Inflammatory macrophage treated with lipopolysaccharide for 1 hour (primary cell): ENCODE measurements around the gene CACNG1.
"Not testable (repeated sequence)": the region's sequence is repeated elsewhere in the genome, so short reads cannot be mapped to it uniquely, and the experiment has no call there.

ENCODE experiments used
- DNase-seq, 2 donors: peaks; one replicate each; pipeline ENCODE4 v3.0.0-alpha.2; 2020 to 2022

CACNG1 gene

GRCh38 chr17:67026341-67026740 is 18.0 kb upstream of the CACNG1 start:
- DNase-seq = no peak

- no peak for DNase-seq
Measured at GRCh38 chr17:67027031-67027628, 17.2 kb upstream of the CACNG1 start.

GRCh38 chr17:67030641-67031040 is 13.7 kb upstream of the CACNG1 start:
- no peak for DNase-seq

GRCh38 chr17:67032382-67032781 is 12.0 kb upstream of the CACNG1 start:
- no peak for DNase-seq

- DNase-seq = no peak
Measured at GRCh38 chr17:67032985-67033384, 11.4 kb upstream of the CACNG1 start.

GRCh38 chr17:67033613-67034012 is 10.7 kb upstream of the CACNG1 start:
- DNase-seq = no peak

- no peak for DNase-seq
Measured at GRCh38 chr17:67035131-67036083, 8.9 kb upstream of the CACNG1 start.

- no peak for DNase-seq
Measured at GRCh38 chr17:67038861-67039365, 5.4 kb upstream of the CACNG1 start.

- no peak for DNase-seq
Measured at GRCh38 chr17:67040652-67041051, 3.7 kb upstream of the CACNG1 start.

GRCh38 chr17:67041119-67041518 is 3.2 kb upstream of the CACNG1 start:
- not testable (repeated sequence) for DNase-seq

- no peak for DNase-seq
Measured at GRCh38 chr17:67041531-67041930, 2.8 kb upstream of the CACNG1 start.

- DNase-seq = no peak
Measured at GRCh38 chr17:67041941-67042899, 2.1 kb upstream of the CACNG1 start.

- no peak for DNase-seq
Measured at GRCh38 chr17:67043283-67043682, 1.1 kb upstream of the CACNG1 start.

GRCh38 chr17:67044940-67045339 is 586 bp downstream of the CACNG1 start:
- no peak for DNase-seq

- no peak for DNase-seq
Measured at GRCh38 chr17:67046398-67046797, 2.0 kb downstream of the CACNG1 start.

- DNase-seq = no peak
Measured at GRCh38 chr17:67047382-67047781, 3.0 kb downstream of the CACNG1 start.

GRCh38 chr17:67049025-67049739 is 4.8 kb downstream of the CACNG1 start:
- DNase-seq = no peak

- DNase-seq = no peak
Measured at GRCh38 chr17:67050066-67050465, 5.7 kb downstream of the CACNG1 start.

GRCh38 chr17:67050471-67051154 is 6.3 kb downstream of the CACNG1 start:
- DNase-seq = no peak

- no peak for DNase-seq
Measured at GRCh38 chr17:67051155-67051538, 6.8 kb downstream of the CACNG1 start.

GRCh38 chr17:67051837-67052236 is 7.5 kb downstream of the CACNG1 start:
- no peak for DNase-seq
